Stimulated activated CD8-positive, alpha-beta memory T cell treated with anti-CD3 and anti-CD28 coated beads, Interleukin-15, amount 100 ng/mL, for 4 hours (primary cell): ENCODE data around the gene PGLYRP4.

Experiments
- DNase-seq, 2 donors: peaks; one replicate each; pipeline ENCODE4 v3.0.0-alpha.2; 2020; ENCODE audit warnings: low read depth in 2 of 2

Gene PGLYRP4

DNA sequence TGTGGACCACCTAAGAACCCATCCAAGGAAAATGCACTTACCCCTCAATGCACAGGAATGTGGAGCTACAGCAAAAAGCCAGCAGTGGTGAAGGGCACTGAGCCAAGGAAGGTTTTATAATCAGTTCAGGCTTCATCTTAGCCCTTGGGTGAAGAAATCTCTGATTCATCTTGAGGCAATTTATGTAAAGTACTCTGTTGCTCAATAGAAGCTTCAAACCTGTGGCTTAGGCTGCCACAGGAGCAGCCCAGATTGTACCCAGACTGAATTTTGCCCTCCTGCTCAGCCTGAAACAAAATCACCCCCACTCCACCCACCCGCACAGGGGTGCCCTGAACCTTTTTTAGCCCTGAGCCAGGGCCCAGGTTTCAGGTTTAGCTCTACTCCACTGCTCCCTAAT, 26.9 kb upstream of the PGLYRP4 start, which contains the start of gene S100A12:
S100A12 (minus strand) TSS at position 111 of the 400 bp plus-strand sequence. CDS start 1,029 bp downstream, outside the sequence.
- DNase-seq: no peak

DNA sequence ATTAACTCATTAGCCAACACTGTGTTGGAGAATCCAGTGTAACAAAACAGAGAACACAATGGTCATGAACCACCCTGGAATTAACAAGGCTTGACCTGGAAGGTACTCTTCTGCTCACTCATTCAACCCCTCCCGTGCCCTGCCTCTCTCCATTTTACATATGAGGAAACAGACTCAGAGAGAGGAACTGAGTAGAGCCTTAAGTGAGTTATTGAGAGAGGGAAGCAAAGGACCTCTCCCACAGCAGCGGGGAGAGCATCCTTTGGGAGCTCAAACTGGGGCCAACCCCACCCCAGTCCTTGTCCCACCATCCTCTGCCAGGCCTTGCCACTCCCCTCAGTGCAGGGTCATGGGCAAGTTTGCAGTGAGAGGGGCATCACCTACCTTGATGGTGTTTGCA, 25.4 kb upstream of the PGLYRP4 start:
- DNase-seq: no peak

DNA sequence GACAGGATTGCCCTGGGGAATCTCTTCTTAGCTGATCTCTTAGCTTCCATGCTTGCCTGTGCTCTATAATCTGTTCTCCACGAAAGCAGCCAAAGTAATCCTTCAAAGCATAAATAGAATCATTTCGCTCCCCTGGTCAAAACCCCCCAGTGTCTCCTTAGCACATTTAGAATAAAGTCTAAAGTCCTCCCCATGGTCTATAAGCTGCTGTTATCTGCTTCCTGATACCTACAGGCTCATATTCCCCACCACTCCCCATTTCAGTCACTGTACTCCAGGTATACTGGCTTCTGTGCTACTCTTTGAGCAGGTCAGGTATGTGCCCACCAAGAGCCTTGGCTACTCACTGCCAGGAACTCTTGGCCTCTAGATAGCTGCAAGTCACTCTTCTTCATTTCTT, 23.9 kb upstream of the PGLYRP4 start:
- no peak for DNase-seq

DNA sequence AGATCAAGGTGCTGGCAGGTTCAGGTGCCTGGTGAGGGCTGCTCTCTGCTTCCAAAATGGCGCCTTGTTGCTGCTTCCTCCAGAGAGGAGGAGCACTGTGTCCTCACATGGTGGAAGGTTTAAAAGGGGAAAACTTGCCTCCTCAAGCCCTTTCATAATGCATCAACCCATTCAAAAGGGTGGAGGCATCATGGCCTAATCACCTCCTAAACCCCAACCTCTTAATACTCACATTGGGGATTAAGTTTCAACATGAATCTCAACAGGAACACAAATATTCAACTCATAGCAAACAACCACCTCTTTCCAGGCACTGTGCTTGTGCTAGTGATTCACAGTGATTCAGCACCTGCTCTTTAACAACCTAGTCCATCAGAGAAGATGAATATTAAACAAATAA, 22.6 kb upstream of the PGLYRP4 start:
- no peak for DNase-seq

DNA sequence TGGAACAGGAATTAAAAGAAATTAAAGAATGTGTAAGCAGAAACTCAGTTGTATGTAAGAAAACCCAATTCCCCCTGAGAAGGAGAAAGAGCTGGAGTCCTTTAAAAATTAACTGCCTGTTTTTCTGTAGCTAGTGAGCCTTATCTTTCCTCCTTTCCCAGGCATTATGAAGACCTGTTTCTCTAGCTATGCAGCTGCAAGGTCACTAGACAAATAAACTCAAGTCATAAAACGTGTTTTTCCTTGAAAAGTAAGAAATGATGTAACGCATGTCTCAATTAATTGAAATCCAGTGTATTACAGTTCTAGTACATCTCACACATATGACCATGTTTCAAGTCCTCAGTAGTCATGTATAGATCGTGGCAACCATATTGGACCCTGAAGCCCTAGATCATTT, 21.5 kb upstream of the PGLYRP4 start:
- DNase-seq: no peak

DNA sequence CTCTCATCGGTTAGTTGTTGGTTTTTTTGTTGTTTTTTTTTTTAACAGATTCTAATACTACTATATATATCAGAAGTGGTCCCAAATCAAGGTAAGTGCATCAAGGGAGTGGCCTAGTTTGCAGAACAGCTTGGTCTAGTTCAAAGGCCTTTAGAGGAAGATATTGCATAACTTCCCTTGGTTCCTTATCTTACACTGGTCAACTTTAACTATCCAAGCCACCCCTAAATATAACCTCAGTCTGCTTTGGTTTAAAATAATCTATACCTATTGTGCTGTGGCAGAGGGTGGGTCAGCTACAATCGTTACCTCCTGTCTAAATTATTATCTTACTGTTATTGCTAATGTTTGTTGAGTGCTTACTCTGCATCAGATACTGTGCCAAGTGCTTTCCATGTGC, 19.9 kb upstream of the PGLYRP4 start:
- DNase-seq: no peak

DNA sequence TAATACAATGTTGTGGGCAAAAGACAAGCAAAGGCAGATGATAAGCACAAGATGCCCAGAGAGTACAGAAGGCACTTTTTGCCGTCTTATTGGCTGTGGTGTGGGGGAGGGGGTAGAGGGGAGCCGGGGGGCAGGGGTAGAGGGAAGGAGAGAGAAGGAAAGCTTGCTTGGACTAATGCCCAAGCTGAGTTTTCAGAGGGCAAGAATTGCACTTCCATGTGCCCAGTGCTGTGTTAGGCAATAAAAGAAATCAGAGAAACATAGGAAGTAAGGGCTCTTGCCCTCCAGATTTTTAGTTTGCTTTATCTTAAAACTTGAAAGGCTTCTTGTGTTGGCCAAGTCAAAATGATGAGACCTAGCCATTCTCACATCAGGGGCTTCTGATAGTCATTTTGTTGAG, 18.4 kb upstream of the PGLYRP4 start:
- DNase-seq: no peak

DNA sequence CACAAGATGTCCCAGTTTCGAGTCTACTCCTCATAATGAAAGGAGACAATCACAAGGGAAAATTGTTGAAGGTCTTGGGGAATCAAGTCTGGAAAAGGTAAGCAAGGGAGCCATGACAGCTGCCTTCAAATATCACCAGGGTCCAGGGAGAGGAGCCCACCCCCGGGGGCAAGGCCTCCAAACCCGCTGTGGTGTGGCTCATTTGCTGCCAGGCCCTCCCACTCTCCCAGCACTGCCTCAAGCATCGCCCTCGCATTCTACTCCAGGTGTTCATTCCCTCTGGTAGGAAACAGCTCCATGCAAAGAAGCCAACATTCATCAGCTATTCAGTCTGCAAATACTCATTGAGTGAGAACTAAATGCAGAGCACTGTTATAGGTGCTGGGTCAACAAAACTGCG, 17.6 kb upstream of the PGLYRP4 start:
- DNase-seq: no peak

DNA sequence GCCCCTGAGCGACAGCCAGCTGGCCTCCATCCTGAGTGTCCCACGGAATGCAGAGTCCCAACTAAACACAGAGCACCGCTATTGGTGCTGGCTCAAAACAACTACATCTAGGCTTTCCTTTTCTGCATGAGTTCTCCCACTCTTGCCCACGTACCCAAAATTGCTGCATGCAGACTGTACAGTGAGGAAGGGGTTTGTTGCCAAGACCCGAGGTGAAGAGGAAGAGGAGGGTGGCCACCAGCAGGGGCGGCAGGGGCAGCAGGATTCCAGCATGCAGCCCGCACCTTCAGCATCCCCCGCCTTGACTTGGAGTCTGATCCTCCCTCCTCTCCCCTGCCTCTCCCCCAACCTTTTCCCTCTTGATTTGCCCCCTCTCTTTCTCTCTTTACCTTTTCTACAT, 17.1 kb upstream of the PGLYRP4 start:
- DNase-seq: no peak

DNA sequence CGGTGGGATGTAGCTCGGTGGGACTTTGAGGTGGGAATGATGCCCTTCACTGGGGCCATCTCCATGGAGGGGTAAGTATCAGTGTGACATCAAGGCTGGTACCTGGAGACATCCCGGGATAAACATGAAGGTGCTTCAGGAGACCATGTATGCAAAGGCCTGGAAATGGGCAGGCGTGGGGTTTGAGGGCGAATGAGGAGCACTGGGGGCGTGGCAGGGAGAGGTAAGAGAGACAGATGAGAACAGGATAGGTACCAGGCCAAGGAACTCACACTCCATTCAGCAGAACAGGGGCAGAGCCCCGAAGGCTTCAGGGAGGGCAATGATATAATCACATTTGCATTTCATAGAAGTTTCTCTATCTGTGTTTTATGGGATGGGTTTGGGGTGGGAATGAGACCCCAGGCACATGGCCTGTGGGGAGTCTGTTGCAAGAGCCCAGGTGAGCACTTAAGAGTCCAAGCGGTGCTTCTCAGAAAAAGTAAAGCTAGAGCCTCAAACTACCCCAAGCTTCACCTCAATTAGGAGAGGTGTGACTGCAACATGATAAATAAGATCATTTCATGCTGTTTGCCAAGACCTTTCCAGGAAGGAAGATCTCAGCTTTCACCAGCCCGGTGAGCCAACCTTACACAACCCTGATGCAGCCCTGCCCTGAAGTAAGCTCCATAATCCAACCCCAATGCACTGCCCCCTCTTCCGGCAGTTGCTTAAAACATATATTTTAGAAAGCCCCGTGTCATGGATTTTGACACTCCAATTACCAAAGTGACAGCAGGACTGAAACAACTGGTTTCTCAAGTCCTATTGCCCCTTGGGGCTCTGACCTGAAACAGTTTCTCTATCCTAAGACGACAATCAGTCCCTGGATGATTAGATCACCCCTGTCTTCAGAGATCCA, 16.4 kb upstream of the PGLYRP4 start:
- no peak for DNase-seq

DNA sequence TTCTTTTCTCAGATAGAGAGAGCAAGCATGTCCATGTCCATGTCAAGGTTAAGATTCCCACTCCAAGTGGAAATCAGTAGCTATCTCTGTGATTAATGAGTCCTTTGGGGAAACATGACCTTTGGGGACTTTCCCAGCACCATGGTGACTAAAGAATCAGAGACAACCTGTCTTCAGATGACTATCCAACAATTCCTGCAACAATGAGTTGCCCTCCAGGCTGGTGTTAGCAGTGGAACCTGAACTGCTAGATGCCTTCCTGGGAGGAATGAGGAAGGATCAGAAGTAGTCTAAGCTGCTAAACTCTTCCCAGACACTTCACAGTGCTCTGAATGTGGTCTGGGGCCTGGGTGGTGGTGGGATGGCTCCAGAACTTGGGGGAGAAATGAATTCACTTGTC, 15.5 kb upstream of the PGLYRP4 start:
- DNase-seq: no peak

DNA sequence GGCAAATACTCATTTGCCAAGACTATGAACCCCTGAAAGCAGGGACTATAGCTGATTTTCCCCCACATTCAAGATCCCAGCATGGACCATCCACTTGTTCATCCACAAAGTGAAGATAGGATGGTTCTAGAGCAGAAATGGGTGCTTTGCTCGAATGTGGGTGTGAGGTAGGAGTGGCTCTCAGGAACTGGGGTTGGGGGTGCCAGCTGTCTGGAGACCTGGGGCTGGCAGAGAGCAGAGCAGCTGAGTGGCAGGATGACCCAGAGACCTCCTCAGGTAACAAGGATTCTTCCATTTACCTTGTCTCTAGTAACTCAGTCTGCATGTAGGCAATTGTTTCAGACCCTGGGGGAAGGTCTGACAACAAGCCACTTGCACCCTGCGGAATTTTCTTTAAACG, 15.0 kb upstream of the PGLYRP4 start:
- DNase-seq: no peak

DNA sequence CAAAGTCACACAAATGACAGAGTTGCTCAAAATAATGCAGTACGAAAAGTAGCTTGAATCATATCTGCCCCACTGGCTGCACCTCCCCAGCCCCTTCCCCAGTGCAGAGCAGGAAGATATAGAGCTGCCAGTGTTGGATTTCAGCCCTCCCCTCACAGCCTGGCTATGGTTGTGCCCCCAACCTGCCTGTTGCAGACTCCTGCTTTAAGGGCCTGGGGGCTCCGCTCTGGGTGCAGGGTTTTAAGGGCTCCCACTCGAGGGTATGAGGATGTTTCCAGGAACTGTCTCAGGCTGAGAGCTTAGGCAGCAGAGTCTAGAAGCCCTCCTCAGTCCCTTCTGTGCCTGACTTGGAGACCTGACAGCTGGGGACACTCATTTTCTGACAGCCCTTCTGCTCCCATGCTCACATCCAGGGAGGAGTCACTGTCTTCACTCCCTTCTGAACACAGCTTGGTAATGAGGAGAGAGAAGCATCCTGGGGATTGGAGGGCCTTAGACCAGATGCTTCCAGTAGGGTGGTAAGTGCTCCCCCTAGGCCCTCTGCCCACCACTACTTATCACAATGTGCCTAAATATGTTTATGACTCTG, 13.6 kb upstream of the PGLYRP4 start:
- no peak for DNase-seq

DNA sequence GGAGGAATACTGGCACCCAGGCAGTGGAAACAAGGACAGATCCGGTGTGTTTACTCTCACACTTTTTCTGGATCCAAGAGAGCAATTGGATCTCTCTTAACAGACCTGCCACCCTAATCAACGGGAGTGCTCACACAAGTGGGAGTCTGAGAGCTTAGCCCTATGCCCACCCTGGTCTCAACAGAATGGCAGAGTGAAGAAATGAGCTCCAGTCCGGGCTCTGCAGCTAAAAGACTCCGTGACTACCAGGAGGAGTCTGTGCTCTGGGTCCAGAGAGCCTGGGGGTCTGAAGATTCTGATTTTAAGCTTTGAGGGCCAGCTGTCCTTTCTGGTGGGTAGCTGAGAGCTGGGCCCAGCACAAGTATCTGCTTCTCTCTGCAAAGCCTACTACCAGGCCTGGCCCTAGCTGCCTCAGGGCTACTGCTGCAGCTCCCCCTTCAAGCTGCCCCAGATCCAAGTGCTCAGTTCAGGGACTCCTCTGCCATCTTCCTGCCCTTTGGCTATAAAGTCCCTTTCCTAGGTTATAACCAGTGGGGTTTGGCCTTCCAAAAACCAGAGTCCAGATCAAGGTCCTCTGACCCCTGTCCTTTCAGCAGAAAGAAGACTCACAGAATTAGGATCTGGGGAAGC, 13.0 kb upstream of the PGLYRP4 start:
- no peak for DNase-seq

DNA sequence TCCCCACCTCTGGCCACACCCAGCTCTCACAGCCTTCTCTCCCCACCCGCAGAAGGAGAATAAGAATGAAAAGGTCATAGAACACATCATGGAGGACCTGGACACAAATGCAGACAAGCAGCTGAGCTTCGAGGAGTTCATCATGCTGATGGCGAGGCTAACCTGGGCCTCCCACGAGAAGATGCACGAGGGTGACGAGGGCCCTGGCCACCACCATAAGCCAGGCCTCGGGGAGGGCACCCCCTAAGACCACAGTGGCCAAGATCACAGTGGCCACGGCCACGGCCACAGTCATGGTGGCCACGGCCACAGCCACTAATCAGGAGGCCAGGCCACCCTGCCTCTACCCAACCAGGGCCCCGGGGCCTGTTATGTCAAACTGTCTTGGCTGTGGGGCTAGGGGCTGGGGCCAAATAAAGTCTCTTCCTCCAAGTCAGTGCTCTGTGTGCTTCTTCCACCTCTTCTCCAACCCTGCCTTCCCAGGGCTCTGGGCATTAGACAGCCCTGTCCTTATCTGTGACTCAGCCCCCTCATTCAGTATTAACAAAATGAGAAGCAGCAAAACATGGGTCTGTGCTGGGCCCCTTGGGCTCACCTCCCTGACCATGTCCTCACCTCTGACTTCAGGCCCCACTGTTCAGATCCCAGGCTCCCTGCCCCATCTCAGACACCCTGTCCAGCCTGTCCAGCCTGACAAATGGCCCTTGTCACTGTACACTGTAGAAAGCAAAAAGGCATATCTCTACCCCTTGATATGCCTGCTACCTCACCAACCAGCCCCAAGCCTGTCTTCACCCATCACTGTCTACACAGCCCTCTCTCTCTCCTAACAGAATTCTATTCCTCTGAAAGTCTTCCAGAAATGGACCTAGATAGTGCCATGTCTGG, 12.2 kb upstream of the PGLYRP4 start:
- no peak for DNase-seq

DNA sequence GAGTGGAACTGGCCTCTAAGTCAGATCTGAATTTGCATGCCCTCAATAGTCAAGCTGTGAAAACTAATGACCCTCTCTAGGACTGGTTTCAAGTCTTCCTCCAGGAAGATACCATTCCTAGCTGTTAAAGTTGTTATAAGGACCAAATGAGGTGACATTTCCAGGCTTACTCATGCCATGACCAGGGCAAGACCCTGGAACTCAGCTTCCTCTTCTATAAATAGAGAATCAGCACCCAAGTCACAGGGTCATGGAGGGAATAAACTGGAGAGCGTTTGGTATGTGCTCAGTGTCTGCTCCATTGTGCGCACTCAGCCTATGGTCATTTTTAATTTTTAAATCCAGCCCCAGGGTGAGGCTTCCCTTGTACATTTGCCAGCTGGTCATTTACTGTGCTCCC, 11.5 kb upstream of the PGLYRP4 start:
- DNase-seq: no peak

DNA sequence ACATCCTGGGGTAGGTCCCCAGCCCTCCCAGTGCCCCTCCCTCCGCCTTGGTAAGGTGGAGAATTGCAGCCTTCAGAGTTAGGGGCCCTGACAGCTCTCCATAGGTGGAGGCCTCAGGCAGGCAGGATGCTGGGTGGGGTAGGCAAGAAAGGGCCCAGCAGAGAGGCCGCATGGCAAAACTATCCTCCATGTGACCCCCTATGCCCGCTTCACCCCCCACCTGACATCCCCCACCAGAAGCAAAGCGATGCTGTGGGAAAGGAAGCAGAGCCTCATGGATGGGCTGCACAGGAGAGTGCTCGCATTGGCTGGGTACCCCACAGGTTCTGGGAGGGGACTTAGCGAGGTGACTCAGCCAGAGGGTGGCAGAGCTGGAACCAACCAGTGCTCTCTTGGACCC, 10.6 kb upstream of the PGLYRP4 start:
- DNase-seq: no peak

DNA sequence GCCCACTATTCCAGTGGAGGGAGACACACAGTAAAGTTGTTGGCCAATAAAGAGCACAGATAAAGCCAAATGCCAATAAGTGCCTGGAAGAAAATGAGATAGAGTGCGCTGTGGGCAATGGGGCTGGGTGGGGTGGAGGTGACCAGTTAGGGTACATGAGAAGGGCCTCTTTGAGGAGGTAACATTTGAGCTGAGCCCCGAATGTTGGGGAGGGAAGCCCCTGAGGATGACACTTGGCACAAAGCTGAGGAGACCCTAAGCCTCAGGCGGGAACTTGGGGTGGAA, 10.0 kb upstream of the PGLYRP4 start:
- no peak for DNase-seq

DNA sequence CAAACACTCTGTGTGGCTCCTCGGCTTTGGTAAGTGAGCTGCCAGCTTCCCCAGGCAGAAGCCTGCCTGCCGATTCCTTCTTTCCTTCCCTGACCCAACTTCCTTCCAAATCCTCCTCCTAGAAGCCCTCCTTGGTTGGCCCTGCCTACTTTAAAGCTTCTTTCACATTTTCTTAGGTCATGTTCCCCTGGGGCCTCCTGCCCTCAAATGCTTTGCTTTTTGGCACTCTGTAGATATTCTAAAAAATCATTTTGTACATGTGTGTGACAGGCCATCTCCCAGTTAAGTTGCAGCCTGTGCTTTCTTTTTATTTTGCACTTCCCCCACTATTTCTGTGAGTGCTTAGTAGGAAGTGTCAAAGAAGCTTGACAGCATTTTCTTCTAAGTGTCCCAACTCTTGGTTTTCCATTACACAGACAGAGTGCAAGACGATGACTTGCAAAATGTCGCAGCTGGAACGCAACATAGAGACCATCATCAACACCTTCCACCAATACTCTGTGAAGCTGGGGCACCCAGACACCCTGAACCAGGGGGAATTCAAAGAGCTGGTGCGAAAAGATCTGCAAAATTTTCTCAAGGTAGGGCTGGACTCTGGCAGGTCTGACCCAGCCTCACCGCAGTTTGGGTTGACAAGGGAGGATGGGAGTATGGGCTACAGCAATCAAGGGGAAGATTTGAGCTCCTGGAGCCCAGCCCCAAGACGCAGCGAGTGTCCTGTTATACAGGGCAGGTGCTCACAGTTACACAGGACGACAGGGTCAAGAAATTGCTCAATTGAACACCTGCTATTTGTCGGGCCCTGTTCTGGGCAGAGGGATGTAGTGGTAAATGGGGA, 9.4 kb upstream of the PGLYRP4 start, which contains the start of gene S100A9:
S100A9 (plus strand) TSS at position 2 of the 838 bp plus-strand sequence; CDS start at position 432, 430 bp downstream.
- DNase-seq: no peak

DNA sequence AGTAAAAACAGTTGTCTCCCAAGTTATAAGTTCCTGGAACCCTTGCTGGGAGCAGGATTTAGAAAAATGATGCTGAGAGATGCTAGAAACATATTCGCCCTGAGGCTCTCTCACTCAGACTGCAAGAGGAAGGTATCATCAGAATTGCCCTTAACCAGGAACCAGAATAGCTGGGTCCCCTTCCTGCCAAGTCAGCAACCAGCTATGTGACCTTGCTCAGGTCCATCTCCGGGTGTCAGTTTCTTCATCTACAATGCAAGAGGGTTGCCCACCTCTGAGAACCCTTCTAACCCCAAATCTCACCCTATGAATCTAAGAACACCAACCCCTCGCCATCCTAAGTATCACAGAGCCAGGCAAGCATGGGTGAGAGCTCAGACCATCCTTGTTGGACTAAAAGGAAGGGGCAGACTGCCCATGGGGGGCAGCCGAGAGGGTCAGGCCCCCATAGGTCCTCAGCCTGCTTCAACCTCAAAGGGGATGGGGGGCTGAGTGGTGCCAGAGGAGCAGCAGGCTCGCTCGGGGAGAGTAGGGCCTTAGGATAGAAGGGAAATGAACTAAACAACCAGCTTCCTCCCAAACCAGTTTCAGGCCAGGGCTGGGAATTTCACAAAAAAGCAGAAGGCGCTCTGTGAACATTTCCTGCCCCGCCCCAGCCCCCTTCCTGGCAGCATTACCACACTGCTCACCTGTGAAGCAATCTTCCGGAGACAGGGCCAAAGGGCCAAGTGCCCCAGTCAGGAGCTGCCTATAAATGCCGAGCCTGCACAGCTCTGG, 8.6 kb upstream of the PGLYRP4 start:
- DNase-seq: no peak
